HG03521 (cell line): Measurements from ENCODE around the gene RASSF5.

Source experiments
- ATAC-seq: cut with Tn5 transposase; IDR thresholded peaks from one replicate; pipeline ENCODE4 v1.9.1; 2021; ENCODE audit warnings: mild to moderate bottlenecking, moderate library complexity; ENCODE audit not compliant: unreplicated experiment

The RASSF5 gene

DNA sequence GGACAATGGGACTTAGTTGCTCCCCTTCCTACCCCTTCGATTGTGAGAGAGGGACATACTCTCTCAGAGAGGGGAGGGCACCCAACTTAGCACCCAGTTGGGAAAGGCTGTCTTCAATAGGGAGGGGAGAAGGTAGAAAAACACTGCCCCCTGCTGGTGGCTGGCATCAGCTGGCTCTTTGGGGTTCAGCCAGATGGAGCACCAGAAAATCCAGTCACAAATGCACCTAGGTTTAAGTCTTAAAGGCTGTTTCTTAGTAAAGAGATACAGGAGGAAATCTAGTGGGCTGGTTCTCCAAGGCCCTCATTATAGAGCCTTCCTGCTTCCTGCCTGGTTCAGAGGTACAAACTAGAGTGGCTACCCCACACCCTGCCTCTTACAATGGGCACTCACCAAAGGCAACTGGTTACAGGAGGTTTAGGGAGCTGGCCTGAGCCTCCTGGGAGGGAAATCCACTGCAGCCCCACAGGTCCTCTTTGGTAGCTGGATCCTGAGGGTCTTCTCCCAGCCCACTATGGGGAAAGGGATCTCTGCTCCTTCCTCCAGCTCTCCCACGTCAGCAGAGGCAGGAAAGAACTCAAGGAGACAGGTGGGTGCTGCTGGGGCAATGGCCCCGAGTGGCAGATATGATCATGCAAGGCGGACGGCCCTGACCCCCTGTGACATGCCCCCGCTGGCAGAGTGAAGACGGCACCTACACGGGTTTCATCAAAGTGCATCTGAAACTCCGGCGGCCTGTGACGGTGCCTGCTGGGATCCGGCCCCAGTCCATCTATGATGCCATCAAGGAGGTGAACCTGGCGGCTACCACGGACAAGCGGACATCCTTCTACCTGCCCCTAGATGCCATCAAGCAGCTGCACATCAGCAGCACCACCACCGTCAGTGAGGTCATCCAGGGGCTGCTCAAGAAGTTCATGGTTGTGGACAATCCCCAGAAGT, 76.6 kb downstream of the RASSF5 start:
- ATAC-seq: no peak

GRCh38 chr1:206584683-206585082, 77.4 kb downstream of the RASSF5 start:
- no peak for ATAC-seq

- no peak for ATAC-seq
These were observed 79.4 kb downstream of the RASSF5 start for GRCh38 chr1:206586501-206587445.

- no peak for ATAC-seq
These were observed 80.6 kb downstream of the RASSF5 start for GRCh38 chr1:206587904-206588303.

GRCh38 chr1:206588492-206588891, 81.2 kb downstream of the RASSF5 start:
- ATAC-seq: no peak

DNA sequence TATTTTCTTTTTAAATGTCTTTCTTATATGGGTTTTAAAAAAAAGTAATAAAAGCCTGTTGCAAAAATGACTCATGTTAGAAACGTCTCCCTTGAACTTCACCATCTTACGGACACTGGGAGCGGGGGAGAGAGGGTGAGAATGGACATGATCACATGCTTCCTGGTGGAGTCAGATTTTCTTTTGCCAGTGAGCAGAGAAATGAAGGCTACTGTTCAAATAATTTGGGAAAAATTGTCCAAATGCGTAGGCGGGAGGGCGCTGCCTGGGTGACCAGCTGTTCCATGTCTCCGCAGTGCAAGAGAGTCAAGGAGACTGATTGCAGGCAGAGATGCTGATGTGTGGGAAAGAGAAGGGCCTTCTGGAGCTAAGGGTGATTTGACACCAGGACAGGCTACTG, 81.9 kb downstream of the RASSF5 start:
- no peak for ATAC-seq

DNA sequence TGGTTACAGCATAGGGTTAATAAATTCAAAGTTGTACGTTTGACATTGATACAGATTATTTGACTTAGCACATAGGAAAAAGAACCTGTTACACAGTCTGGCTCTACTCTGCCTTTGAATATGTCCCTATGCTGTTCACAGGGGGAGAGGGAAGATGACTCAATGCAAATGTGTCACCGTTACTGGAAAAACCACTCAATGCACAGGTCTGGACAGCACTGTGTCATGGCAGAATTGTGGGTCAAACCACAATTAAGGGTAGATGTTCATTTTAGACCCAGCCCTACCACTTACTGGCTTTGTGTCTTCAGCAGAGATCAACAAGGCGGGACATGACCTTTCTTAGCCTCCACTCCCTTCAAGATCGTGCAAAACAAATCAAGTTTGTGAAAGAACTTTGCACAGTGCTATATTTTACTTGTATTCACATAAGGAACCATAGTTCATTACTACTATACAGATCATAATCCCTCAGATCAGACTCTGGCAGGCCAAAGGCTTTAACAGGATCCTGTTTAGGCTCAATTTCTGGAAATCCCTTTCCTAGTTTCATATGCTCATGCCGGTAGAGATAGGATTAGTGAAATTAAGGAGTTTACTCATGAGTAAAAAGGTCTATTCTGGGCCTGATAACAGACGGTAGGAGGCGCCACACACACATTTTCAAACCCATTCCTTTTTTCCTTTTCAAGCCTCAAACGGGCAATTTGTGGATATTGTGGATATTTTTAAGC, 82.9 kb downstream of the RASSF5 start:
- ATAC-seq: no peak

DNA sequence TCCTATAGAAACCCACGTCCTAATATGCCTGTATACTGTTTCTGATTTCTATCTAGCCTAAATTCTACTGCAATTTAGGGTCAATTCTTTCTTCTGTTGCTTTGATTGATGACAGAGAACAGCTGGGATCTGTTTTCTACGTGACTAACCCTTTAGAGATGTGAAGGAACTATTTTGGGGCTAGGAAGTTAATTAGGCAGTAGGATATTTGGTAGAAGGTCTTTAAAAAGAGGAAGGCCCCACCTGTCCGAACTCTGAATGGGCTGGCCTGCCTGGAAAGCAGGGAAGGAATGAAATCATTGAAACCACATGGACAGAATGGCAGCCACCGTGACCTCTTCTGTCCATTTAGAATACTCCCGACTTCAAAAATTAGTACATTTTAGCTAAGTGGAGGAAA, 83.9 kb downstream of the RASSF5 start:
- no peak for ATAC-seq

DNA sequence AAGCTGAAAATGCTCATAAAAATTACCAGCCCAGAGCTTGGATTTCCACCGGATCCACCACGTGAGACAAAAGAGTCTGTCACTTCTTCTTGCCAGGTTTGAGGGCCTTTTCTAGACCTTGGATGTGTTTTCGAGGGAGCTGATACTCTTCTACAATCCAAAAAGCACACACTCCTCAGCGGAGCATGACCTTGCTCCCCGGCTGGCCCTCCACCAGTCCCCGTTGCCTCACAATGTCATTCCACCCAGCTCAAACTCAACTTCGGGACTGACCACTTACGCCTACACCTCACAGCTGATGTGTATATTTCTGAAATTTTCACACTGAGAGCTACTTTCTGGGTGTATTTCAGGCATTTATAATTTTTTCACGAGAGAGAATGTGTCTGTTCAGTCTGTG, 84.4 kb downstream of the RASSF5 start:
- no peak for ATAC-seq

- no peak for ATAC-seq
These were observed 86.1 kb downstream of the RASSF5 start for GRCh38 chr1:206593351-206593925.

DNA sequence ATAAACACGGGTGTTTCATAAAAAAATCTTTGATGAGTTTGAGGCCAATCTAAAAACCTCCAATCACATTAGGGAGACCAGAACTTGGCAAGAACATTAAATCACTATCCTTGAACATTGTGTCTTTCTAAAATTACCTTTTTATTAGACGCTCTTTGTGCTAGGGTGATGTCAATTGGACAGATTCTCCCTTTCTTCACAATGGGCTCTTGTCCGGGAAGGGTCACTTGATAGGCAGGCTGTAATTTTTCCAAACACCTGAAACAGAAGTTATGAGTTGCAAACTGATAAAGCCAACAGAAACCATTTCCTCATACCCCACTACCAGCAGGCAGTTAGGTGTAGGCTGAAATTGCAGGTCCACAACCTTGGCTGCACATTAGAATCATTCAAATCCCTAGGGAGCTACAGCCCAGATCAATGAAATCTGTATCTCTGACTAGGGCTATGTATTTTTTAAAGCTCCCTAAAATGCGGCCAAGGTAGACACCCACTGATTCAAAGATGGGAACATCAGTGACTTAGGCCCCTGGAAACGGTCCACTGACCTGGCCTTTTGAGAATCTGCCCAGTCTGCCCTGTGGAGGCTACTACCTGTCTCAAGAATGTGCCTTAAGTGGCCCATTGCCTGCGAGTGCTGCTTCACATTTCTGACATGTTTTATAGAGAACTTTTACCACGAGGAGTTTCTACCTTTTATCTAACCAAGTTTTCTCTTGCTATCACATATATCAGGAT, 88.4 kb downstream of the RASSF5 start:
- no peak for ATAC-seq

- no peak for ATAC-seq
These were observed 89.0 kb downstream of the RASSF5 start for GRCh38 chr1:206596319-206596666.

DNA sequence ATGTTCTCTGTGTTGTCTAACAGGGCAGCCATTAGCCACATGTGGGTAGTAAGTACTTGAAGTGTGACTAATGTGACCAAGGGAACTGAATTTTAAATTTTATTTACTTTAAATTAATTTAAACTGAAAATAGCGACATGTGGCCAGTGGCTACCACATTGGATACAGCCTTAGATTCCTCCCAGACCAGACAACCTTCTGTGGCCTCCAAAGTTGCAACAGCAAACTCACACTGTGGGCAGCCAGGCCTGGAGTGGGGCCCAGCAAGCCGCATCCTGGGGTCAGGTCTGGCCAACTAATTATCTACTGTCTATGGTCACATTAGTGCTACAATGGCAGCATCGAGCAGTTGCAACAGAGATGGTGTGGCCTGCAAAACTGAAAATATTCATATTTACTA, 93.2 kb downstream of the RASSF5 start:
- ATAC-seq: no peak

DNA sequence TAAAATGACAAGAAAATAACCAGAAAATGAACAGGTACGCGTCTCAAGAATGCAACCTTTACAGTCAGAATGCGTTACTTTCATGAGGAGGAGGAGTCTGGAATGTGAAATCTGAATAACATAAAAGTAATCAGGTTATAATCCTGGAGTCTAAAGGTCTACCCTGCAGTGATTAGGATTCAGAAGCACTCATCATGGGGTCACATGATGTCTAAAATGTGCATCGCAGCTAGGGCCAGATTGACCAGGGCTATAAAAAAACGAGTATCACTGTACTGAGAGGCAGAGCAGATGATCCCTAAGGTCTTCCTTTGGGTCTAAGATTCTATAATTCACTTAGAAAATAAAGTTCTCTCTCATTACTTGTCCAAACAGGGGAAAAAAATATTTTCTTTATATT, 97.5 kb downstream of the RASSF5 start:
- no peak for ATAC-seq

DNA sequence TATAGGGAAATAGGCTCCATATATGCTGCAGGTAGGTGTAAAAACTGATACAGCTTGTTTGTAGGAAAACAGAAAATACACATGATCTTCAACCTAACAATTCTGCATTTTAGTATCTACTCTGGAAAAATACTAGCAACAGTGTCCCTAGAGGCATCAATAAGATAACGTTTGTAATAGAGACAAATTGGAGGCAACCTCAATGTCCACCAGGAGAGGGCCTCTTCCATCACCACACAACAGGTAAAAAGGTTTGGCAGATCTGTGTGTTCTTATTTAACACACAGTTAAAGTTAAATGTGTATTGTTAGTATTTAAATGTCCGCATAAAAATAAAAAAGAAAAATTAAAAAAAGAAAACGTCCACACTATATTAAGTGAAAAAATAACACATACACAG, 99.5 kb downstream of the RASSF5 start:
- no peak for ATAC-seq

GRCh38 chr1:206608108-206608698, 100.9 kb downstream of the RASSF5 start:
- ATAC-seq: no peak

DNA sequence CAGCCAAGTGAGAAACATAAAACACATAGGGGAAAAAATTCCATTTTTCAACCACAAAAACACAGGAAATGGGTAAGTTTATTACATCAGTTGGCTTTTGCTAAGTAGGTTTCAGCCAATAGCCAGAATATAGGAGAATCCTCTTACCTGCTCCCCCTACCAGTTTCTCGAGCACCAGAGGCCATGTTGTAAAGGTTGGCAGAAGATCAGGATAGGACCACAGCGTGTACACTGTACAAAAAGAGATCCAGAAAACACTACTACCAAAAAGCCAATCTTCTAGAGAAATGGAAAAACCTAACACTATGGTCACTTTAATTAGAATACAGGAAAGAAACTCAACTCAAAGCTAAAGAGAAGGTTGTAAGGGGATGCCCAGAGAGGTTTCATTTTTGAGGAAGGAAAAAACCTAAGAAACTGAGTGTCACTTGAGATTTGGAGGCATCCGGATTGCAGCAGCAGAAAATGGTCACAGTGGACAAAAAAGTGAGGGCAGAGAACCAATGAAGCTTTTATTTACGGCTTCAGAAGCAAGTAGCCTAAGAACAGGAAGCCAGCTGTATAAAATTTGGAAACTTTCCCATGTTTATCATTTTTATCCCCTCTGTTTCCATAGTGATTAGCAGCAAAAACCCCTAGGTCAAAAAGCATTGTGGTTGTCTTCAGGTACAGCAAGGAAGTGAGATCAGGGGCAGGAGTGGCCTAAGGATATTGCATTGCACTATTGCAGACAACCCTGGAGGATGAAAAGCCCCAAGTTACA, 102.1 kb downstream of the RASSF5 start:
- ATAC-seq: no peak

- ATAC-seq: peak; percentile 97
These were observed 105.0 kb downstream of the RASSF5 start, which contains the start of gene EIF2D for GRCh38 chr1:206612129-206612876. TSS of gene EIF2D (minus strand) at chr1:206612465. CDS start at chr1:206612342, 123 bp downstream.
